HepG2 (cell line): ENCODE data around the gene NUDT13. TPM values are rescaled to one million over a fixed set of nuclear protein-coding genes. Genes with fewer than 3 reads are reported as not detected.

Experiments used
- FLYWCH1 ChIP-seq: sonication (generic); formaldehyde crosslinking; IDR thresholded peaks from 2 replicates; pipeline ENCODE4 v1.8.1; 2023; ENCODE audit warnings: mild to moderate bottlenecking, missing genetic modification reagents
- HDAC2 ChIP-seq: sonication (generic); formaldehyde crosslinking; IDR thresholded peaks from 2 replicates; pipeline ENCODE4 v1.4.0; 2020; ENCODE audit warnings: missing genetic modification reagents
- PRDM15 ChIP-seq: sonication (generic); formaldehyde crosslinking; IDR thresholded peaks from 2 replicates; pipeline ENCODE4 v1.4.0; 2020; ENCODE audit warnings: missing genetic modification reagents
- SMAD9 ChIP-seq: sonication (generic); formaldehyde crosslinking; IDR thresholded peaks from 2 replicates; pipeline ENCODE4 v1.5.1; 2020; ENCODE audit warnings: mild to moderate bottlenecking, missing genetic modification reagents
- SNAPC4 ChIP-seq: sonication (generic); formaldehyde crosslinking; IDR thresholded peaks from 2 replicates; pipeline ENCODE4 v1.4.0; 2020; ENCODE audit warnings: mild to moderate bottlenecking, missing genetic modification reagents
- STAT5B ChIP-seq: sonication (generic); formaldehyde crosslinking; IDR thresholded peaks from 2 replicates; pipeline ENCODE4 v1.4.0; 2020; ENCODE audit warnings: missing genetic modification reagents
- TFDP2 ChIP-seq: sonication (generic); formaldehyde crosslinking; IDR thresholded peaks from 2 replicates; pipeline ENCODE4 v1.4.0; 2020; ENCODE audit warnings: missing genetic modification reagents
- XBP1 ChIP-seq: sonication (generic); formaldehyde crosslinking; IDR thresholded peaks from 2 replicates; pipeline ENCODE4 v1.5.0; 2020; ENCODE audit warnings: missing genetic modification reagents
- ZNF124 ChIP-seq: sonication (generic); formaldehyde crosslinking; IDR thresholded peaks from 2 replicates; pipeline ENCODE4 v1.4.0; 2020; ENCODE audit warnings: missing genetic modification reagents
- ZNF317 ChIP-seq: sonication (generic); formaldehyde crosslinking; IDR thresholded peaks from 2 replicates; pipeline ENCODE4 v1.5.0; 2020; ENCODE audit warnings: mild to moderate bottlenecking, missing genetic modification reagents
- ZNF589 ChIP-seq: sonication (generic); formaldehyde crosslinking; conservative IDR thresholded peaks from 2 replicates; pipeline ENCODE4 v1.8.0; 2022; ENCODE audit warnings: mild to moderate bottlenecking, moderate library complexity, missing genetic modification reagents
- ZNF780A ChIP-seq: sonication (generic); formaldehyde crosslinking; IDR thresholded peaks from 2 replicates; pipeline ENCODE4 v1.8.0; 2022; ENCODE audit warnings: mild to moderate bottlenecking, missing genetic modification reagents, moderate library complexity
- polyA plus RNA-seq, 8 experiments: library from polyadenylated mRNA; depleted of rRNA in 3 of 8; stranded (reverse) in 7 of 8; unstranded in 1 of 8; fragments of >200 nt; fragmentation: Illumina TruSeq in 4 of 8; extraction: Trizol in 4 of 8; gene quantifications; 2 replicates each; pipeline versions ENCODE4 v1.2.1 to v1.2.3, GENCODE V29; 2011 to 2016; ENCODE audit warnings: low read depth in 4 of 8, missing spikeins in 1 of 8, mixed read lengths in 1 of 8; ENCODE audit not compliant: insufficient read depth in 1 of 8
- total RNA-seq, 5 experiments: library from RNA; depleted of rRNA; stranded (reverse); fragments of >200 nt; fragmentation: Illumina TruSeq; extraction: Trizol; gene quantifications; 2 replicates each; pipeline ENCODE4 v1.2.3, GENCODE V29; 2016; ENCODE audit warnings: low read depth in 1 of 5
- TF ChIP-seq, protein P1 (sequence below): sonication (generic); formaldehyde crosslinking; IDR thresholded peaks from 2 replicates; pipeline ENCODE4 v1.5.1; 2020; ENCODE audit warnings: missing genetic modification reagents, mild to moderate bottlenecking, borderline replicate concordance

NUDT13 gene
- total and polyA plus RNA-seq, 2 of the 13 experiments (the other 11 are each of a cell fraction or from before 2014, with no cell fraction given): 4.2 to 6.5 TPM

- TF ChIP-seq SNAPC4 (CRISPR knock-in tag) (peak; percentile 86; the same call in 1 of the 2 replicates), ZNF780A (CRISPR knock-in tag) (no peak), FLYWCH1 (CRISPR knock-in tag) (0 out of 2 replicates have a peak, but pooled peaks have one; percentile 43), TFDP2 (CRISPR knock-in tag) (no peak; the same call in 1 of the 2 replicates), HDAC2 (CRISPR knock-in tag) (peak; percentile 85), XBP1 (CRISPR knock-in tag) (no peak), STAT5B (CRISPR knock-in tag) (no peak), ZNF124 (CRISPR knock-in tag) (peak; percentile 34; the same call in 1 of the 2 replicates), ZNF589 (CRISPR knock-in tag) (0 out of 2 replicates have a peak, but pooled peaks have one; percentile 14), SMAD9 (CRISPR knock-in tag) (no peak), PRDM15 (CRISPR knock-in tag) (0 out of 2 replicates have a peak, but pooled peaks have one; percentile 27), ZNF317 (CRISPR knock-in tag) (peak; percentile 80)
- TF ChIP-seq, protein P1, sequence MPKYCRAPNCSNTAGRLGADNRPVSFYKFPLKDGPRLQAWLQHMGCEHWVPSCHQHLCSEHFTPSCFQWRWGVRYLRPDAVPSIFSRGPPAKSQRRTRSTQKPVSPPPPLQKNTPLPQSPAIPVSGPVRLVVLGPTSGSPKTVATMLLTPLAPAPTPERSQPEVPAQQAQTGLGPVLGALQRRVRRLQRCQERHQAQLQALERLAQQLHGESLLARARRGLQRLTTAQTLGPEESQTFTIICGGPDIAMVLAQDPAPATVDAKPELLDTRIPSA: 0 out of 2 replicates have a peak, but pooled peaks have one; percentile 71
These were observed 57.7 kb downstream of the NUDT13 start, which contains the start of the genes ECD and FAM149B1 (continued) for GRCh38 chr10:73167783-73168464.
